HCT116 (cell line): ENCODE measurements around the gene SLC7A1. TPM values are rescaled to one million over a fixed set of nuclear protein-coding genes. Genes with fewer than 3 reads are reported as not detected.

Experiments
- ATAC-seq: fragments of 200-7000 bp; cut with Tn5 transposase; 2 replicates; pipeline ENCODE4 v1.9.1; 2020; ENCODE audit warnings: mild to moderate bottlenecking, moderate library complexity
- BruUV-seq: library from RNA; stranded (reverse); fragments of 400-500 nt; replicated peaks from 2 replicates; lab custom pipeline; 2021; lab: Mats Ljungman, UMichigan
- CTCF ChIA-PET: fragments of 300-600 bp; sonication (Branson Sonifier 250); formaldehyde crosslinking; loops from one replicate; lab custom pipeline; 2021; ENCODE audit warnings: antibody characterized with exemption; lab: Charles Lee
- POLR2A ChIA-PET: fragments of 300-600, 350-600 bp; sonication (Branson Sonifier 250); formaldehyde crosslinking; loops from one replicate; lab custom pipeline; 2021; ENCODE audit warnings: antibody characterized with exemption; lab: Charles Lee
- RAD21 ChIA-PET, 2 experiments: fragments of 300-600 bp; sonication (Branson Sonifier 250); formaldehyde crosslinking; loops; one replicate each; lab custom pipeline; 2023; ENCODE audit warnings: low total read pairs in 2 of 2; ENCODE audit not compliant: uncharacterized antibody in 2 of 2, unreplicated experiment in 2 of 2, low non-redundant PET in 1 of 2; lab: Charles Lee
- DNase-seq: peaks from one replicate; pipeline ENCODE4 v3.0.0-alpha.2; 2010; ENCODE audit warnings: low read depth, low spot score
- H2AFZ ChIP-seq: fragments of 200-600 bp; shearing (Covaris generic), sonication (generic); 2 replicates; pipeline ENCODE4 v1.6.1; 2017; ENCODE audit warnings: low read depth, mixed run types, mixed read lengths, antibody characterized with exemption, low read length; ENCODE audit not compliant: poor library complexity, severe bottlenecking
- H3K27ac ChIP-seq: 2 replicates; pipeline ENCODE4 v1.5.1; 2012; ENCODE audit warnings: low read depth, low read length
- H3K27me3 ChIP-seq: fragments of 200-600 bp; sonication (generic); 2 replicates; pipeline ENCODE4 v1.6.1; 2016; ENCODE audit warnings: mixed run types, low read length, mixed read lengths; ENCODE audit not compliant: insufficient read depth
- H3K36me3 ChIP-seq, 2 experiments: fragments of 200-500 bp in 1 of 2; fragments of 200-600 bp in 1 of 2; sonication (Bioruptor generic) in 1 of 2; sonication (generic) in 1 of 2; 2 replicates each; pipeline versions ENCODE4 v1.5.1 to v1.6.1; 2014 to 2016; ENCODE audit warnings: low read length in 2 of 2, inconsistent platforms in 1 of 2, mixed read lengths in 1 of 2, mixed run types in 1 of 2; ENCODE audit not compliant: insufficient read depth in 2 of 2, control insufficient read depth in 1 of 2
- H3K4me1 ChIP-seq, 2 experiments: fragments of 200-600 bp in 1 of 2; sonication (generic) in 1 of 2; 2 replicates each; pipeline versions ENCODE4 v1.5.1 to v1.6.1; 2012 to 2017; ENCODE audit warnings: low read length in 2 of 2, inconsistent platforms in 1 of 2, mild to moderate bottlenecking in 1 of 2, mixed read lengths in 1 of 2, mixed run types in 1 of 2, moderate library complexity in 1 of 2; ENCODE audit not compliant: insufficient read depth in 2 of 2, control insufficient read depth in 1 of 2
- H3K4me2 ChIP-seq: fragments of 200-600 bp; sonication (generic); 2 replicates; pipeline ENCODE4 v1.6.1; 2017; ENCODE audit warnings: mixed run types, low read length, mixed read lengths
- H3K4me3 ChIP-seq, 2 experiments: fragments of 200-600 bp in 1 of 2; sonication (generic) in 1 of 2; replicated peaks in 1 of 2; 2 replicates each; pipeline ENCODE4 v1.5.1; 2011 to 2016; ENCODE audit warnings: low read length in 2 of 2, control low read depth in 1 of 2, low read depth in 1 of 2, mild to moderate bottlenecking in 1 of 2, mixed read lengths in 1 of 2, mixed run types in 1 of 2
- H3K79me2 ChIP-seq: fragments of 200-600 bp; sonication (generic); 2 replicates; pipeline ENCODE4 v1.6.1; 2017; ENCODE audit warnings: mild to moderate bottlenecking, mixed run types, low read length, moderate library complexity, mixed read lengths; ENCODE audit not compliant: insufficient read depth
- H3K9ac ChIP-seq: fragments of 200-600 bp; sonication (generic); 2 replicates; pipeline ENCODE4 v1.6.1; 2016; ENCODE audit warnings: low read length, mixed read lengths
- H3K9me2 ChIP-seq: fragments of 200-600 bp; sonication (generic), shearing (Covaris generic); 2 replicates; pipeline ENCODE4 v1.6.1; 2017; ENCODE audit warnings: mixed run types, mild to moderate bottlenecking, moderate library complexity; ENCODE audit not compliant: insufficient read depth
- H3K9me3 ChIP-seq, 2 experiments: fragments of 200-500 bp in 1 of 2; fragments of 200-600 bp in 1 of 2; sonication (Bioruptor generic) in 1 of 2; sonication (generic) in 1 of 2; 2 replicates each; pipeline ENCODE4 v1.6.1; 2014 to 2017; ENCODE audit warnings: low read length in 2 of 2, mixed read lengths in 2 of 2, inconsistent platforms in 1 of 2, low read depth in 1 of 2, mild to moderate bottlenecking in 1 of 2, mixed run types in 1 of 2, moderate library complexity in 1 of 2; ENCODE audit not compliant: control insufficient read depth in 1 of 2, insufficient read depth in 1 of 2
- H4K20me1 ChIP-seq: fragments of 200-600 bp; sonication (generic), shearing (Covaris generic); 2 replicates; pipeline ENCODE4 v1.6.1; 2017; ENCODE audit warnings: mixed run types, mild to moderate bottlenecking, moderate library complexity; ENCODE audit not compliant: insufficient read depth
- CTCF ChIP-seq, 3 experiments: fragments of 200-600 bp in 1 of 3; sonication (generic) in 1 of 3; IDR thresholded peaks in 2 of 3; conservative IDR thresholded peaks in 1 of 3; 2 replicates each; pipeline ENCODE4 v1.5.1; 2012 to 2017; ENCODE audit warnings: low read depth in 2 of 3, low read length in 2 of 3, antibody characterized with exemption in 1 of 3, borderline replicate concordance in 1 of 3, control low read depth in 1 of 3, mild to moderate bottlenecking in 1 of 3, mixed read lengths in 1 of 3, mixed run types in 1 of 3, moderate library complexity in 1 of 3; ENCODE audit not compliant: insufficient read depth in 1 of 3
- FOSL1 ChIP-seq: IDR thresholded peaks from 2 replicates; pipeline ENCODE4 v1.6.1; 2012; ENCODE audit warnings: low read depth
- SRF ChIP-seq: IDR thresholded peaks from 2 replicates; pipeline ENCODE4 v1.6.1; 2012; ENCODE audit warnings: low read depth
- YY1 ChIP-seq: IDR thresholded peaks from 2 replicates; pipeline ENCODE4 v1.6.1; 2011; ENCODE audit warnings: low read length, low read depth, moderate library complexity, mild to moderate bottlenecking; ENCODE audit not compliant: insufficient replicate concordance; ENCODE audit errors: extremely low read depth
- ZBTB33 ChIP-seq: IDR thresholded peaks from 2 replicates; pipeline ENCODE4 v1.6.1; 2011; ENCODE audit warnings: mild to moderate bottlenecking, low read length, moderate library complexity; ENCODE audit not compliant: insufficient replicate concordance; ENCODE audit errors: extremely low read depth
- intact Hi-C: fragments of 100-400 bp; cut with micrococcal nuclease; formaldehyde crosslinking; loops from 2 replicates; pipeline ENCODE4 v1.10.0; 2022
- total RNA-seq: library from RNA; stranded (reverse); gene quantifications from one replicate; pipeline ENCODE4 v1.2.1, GENCODE V29; 2021; ENCODE audit not compliant: unreplicated experiment

Gene SLC7A1
- total RNA-seq, 1 experiment from 2014 or later: 124 TPM

- Histone ChIP-seq H3K4me2 (no peak overlapping the region), H3K27ac (no peak overlapping the region), H3K36me3 (no peaks in the 10 kb centered on the region; a peak in 1 of 4 replicates), H3K79me2 (peaks cover 100% of the 10 kb centered on the region), H3K9me2 (no peaks in the 10 kb centered on the region), H2AFZ (no peak overlapping the region), H4K20me1 (peaks cover 3% of the 10 kb centered on the region; the same call in 1 of the 2 replicates), H3K4me1 (no peaks in the 10 kb centered on the region), H3K9me3 (no peaks in the 10 kb centered on the region), H3K9ac (no peak overlapping the region), H3K4me3 (no peak overlapping the region), H3K27me3 (no peaks in the 10 kb centered on the region)
- ChIA-PET POLR2A (no interaction called here), CTCF (no interaction called here), RAD21 (no interaction called here)
- intact Hi-C loops: no loop called here
- no TSS peak for BruUV-seq
- no peak for TF ChIP-seq SRF
- no peak for TF ChIP-seq YY1
- no peak for TF ChIP-seq ZBTB33
- TF ChIP-seq FOSL1: no peak
- no peak for DNase-seq
- ATAC-seq: no peak
These were observed 29.3 kb downstream of the SLC7A1 start for GRCh38 chr13:29566206-29566605.

GRCh38 chr13:29564818-29565217, 30.7 kb downstream of the SLC7A1 start:
- Histone ChIP-seq H3K9me2 (no peaks in the 10 kb centered on the region), H3K9me3 (no peaks in the 10 kb centered on the region), H3K9ac (no peak overlapping the region), H3K27ac (no peak overlapping the region), H2AFZ (no peak overlapping the region), H3K27me3 (no peaks in the 10 kb centered on the region), H3K4me2 (no peak overlapping the region), H3K4me3 (no peak overlapping the region), H3K36me3 (no peaks in the 10 kb centered on the region; a peak in 1 of 4 replicates), H3K79me2 (peaks cover 98% of the 10 kb centered on the region), H3K4me1 (no peaks in the 10 kb centered on the region), H4K20me1 (peaks cover 3% of the 10 kb centered on the region; the same call in 1 of the 2 replicates)
- BruUV-seq: no TSS peak
- ChIA-PET POLR2A (no interaction called here), RAD21 (no interaction called here), CTCF (no interaction called here)
- no peak for ATAC-seq
- intact Hi-C loops: no loop called here
- DNase-seq: no peak
- TF ChIP-seq CTCF (IDR thresholded peaks at IDR 0.05 in 2 of 3, conservative IDR thresholded peaks at IDR 0.05 in 1 of 3; ENCODE audit: borderline replicate concordance in 1 of 3, insufficient read depth in 1 of 3, low read depth in 2 of 3, low read length in 2 of 3) (0 out of 6 replicates have a peak, but pooled peaks of 1 of the 3 experiments have one; percentile 7), YY1 (no peak)
